NCI-H1417 treated with DMSO at 0.1 percent for 48 hours (cell line): Measurements from ENCODE around the gene PGBD5.

Source experiments
- DNase-seq: peaks from one replicate; lab custom pipeline; 2025; lab: John Stamatoyannopoulos, UW

The PGBD5 gene

DNA sequence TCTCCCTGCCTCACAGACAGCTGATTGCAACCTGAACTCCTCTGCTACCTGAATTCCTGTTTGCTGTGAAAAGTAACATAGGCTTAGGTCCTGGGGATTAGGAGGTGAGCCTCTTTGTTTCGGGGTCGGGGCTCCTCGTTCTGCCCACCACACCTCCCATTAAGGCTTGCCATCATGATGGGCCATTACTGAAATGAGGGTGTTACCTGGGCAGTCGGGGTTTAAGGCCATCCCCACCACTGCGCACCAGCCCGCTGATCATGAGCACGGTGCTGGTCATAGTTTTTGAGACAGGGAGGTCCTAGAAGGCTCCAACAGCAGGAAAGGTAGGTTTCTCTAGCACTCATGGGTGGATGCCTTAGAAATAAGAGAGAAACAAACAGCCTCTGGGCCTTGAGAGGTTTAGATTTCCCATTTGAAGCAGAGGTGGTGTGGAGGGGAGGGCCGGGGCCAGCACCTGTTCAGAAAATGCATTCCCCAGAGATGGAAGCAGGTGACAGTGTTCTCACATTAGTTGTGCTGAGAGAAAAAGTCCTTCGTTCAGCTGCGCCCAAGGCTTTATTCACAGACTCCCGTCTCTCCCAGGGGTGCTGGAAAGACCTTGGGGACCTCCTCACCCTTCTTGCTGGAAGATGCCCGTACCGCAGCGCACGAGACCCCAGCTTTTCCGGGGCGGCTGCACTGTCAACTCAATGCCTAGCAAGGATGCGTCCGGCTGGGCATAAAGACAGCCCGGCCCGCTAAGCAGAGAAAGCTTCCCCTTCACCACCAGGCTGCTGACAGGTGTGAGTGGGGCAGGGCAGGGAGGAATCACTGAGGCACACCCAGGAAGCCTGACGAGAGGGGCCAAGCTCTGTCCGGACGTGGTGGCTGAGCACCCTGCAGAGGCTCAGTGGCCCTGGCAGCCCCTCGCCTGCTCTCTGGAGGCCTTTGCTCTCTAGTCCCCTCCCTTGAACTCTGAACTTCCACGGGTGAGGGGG lies 125.5 kb downstream of the PGBD5 start:
- DNase-seq, result no peak

DNA sequence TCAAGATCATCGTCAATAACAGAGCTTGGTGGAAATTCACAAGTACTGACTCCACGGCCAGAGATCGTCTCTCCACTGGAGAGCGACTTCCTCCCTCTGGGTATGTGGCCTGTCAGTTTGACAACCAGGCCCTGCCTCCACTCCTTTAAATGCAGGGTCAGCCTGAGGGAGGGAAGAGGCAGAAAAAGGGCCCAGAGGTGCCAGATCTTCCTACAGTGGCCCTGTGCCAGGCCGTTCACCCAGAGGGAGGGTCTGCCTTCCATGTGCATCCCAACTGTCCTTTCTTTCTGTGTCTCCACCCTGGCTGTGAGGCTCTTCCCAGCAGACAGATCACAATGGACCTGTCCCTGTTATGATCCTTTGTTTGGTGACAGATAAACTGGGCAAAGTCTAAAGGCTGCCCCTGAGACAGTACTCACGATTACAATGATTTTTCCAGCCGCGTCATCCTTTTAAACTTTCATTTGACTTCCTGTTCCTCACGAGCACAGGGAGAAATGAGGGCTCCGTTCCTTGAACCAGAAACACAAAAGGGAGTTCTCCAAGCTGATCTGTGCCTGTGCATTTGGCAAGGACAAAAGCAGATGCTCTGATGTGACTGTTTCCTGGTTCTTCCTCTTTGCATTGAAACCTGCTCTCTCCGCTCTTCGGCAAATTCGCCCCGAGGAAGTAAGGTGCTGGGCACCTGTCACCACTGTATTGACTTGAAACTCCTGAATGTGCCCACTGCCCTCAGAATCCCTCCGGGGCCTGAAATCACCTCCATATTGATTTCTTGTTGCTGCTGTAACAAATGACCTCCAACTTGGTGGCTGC lies 126.7 kb downstream of the PGBD5 start:
- no peak for DNase-seq

DNA sequence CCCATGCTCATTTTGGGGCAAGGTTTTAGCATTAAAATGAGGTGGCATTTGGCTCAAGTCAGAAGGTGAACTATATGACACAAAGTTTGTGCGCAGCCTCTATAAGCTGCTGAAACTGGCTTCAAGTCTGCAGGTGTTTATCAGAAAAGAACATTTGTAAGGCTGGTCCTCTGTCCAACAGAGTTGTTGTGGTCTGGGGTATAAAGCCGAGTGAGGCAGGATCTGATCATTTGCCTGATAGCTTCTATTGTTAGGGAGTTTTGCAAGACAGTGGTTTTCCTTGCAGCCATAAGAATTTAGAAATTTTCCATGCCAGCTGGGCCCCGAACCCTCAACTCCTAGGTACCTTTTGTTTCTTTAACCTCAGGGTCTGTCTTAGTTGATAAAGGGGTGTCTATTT lies 130.8 kb downstream of the PGBD5 start:
- DNase-seq, result no peak

DNA sequence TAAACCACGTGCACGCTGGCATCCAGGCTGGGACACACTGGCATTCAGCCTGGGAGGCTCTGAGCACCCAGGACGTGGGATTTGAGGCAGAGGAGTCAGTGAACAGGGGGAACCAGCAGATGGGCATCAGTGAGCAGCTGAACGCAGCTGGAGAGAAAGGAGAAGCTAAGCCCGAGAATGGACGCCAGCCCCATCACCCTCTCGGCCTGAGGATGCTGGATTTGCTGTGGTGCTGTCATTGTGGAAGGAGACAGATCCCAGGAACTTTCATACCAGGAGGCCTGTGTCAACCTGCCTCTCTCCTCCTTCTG lies 132.8 kb downstream of the PGBD5 start:
- DNase-seq, result no peak

DNA sequence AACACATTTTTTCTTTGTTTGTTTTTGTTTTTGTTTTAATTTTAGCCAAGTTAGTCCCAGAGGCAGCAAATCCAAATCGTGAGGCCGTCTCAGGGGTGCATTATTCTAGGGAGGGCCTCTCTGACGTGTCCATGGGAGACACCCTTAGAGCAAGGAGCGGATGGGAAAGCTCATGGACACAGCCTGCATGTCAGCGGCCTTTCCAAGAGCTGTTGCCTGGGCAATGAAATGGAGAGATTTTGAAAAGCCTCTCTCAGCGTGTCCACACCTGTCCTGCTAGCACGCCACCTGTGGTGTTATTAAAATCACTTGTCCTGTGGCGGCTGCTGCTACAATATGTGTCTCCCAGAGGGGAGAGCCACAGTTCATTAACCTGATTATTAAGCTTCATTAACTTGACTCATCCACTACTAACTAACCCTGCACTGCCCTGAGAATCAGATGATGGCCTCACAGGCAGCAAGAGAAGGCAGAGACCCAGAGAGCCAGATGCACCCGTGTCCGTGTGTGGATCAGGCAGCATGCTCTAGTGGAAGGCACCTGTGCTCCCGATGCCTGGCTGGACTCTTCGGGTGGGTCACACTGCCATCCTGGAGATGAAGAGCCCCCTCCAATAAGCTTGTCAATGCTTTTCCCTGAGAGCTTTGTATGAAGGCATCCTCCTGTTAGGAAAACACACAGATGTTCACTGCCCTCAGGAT lies 133.3 kb downstream of the PGBD5 start:
- DNase-seq, result peak; percentile 74

DNA sequence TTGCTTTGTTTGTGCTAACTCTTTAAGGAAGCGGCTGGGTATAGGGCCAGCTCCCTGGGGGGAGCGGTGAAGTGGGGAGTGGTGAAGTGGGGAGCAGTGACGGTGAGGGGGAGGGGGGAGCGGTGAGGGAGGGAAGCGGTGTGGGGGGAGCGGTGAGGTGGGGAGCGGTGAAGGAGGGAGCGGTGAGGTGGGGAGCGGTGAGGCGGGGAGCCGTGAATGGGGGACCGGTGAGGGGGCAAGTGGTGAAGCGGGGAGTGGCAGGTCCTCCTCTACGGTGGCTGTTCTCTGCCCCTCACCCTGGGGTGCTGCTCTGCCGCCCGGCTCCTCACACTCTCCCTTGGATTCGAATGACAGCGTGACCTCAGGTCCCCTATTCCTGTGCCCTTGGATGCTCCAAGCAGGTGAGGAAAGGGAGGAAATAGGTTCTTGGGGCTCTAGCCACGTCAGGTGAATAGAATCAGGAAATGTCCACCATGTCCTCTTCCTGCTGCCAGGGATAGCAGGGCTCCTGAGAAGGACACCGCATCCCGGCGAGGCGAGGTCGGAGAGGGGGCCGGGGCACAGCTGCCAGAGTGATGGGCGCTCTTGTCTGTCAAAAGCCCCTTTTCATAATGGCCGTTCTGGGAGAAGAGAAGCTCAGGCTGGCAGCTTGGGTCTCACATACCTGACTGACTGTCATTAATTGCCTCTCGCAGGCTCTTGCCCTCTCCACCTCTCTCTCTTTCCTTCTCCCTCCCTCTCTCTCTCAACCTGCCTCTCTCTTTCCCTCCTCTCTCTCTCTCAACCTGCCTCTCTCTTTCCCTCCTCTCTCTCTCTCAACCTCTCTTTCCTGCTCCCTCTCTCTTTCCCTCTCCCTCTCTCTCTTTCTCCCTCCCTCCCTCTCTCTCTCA lies 134.2 kb downstream of the PGBD5 start:
- DNase-seq, result no peak

DNA sequence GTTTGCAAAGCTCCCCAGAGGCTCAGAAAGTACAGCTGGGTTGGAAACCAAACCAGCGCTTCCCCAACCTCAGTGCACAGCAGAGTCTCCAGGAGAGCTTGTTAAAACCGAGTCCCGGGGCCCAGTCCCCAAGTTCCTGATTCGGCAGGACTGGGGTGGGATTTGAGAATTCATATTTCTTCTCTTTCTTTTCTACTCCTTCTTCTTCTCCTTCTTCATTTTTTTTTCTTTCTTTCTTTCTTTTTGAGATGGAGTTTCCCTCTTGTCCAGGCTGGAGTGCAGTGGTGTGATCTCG lies 136.8 kb downstream of the PGBD5 start:
- DNase-seq, result no peak

DNA sequence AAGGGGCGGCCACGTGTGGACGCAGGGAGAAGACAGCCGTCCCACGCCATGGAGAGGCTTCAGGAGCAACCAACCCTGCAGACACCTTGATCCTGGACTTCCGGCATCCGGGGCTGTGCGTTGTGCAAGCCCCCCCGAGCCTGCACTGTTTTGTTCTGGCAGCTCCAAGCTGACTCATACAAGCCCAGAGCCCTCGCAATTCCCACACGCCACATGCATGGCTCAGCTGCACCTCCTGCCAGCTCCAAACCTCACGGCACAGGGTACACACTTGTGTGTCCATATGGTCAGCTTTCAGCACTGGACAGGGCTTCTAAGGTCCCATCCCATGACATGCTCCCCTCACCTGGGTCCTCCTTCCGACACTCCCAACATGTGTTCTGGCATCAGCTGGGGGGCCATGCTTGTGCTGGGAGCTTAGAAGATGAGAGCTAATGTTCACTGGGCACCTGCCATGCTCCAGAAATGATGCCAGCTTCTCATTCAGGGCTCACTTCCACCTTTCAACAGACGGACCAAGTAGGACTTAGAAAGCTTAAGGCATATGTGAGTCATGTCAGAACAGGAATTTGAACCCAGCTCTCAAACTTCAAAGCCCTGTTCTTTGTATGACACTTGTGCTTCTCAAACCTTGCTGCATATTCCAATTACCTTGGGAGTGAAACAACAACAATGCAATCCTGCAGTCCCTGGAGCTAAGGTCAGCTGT lies 137.3 kb downstream of the PGBD5 start:
- DNase-seq, result no peak

DNA sequence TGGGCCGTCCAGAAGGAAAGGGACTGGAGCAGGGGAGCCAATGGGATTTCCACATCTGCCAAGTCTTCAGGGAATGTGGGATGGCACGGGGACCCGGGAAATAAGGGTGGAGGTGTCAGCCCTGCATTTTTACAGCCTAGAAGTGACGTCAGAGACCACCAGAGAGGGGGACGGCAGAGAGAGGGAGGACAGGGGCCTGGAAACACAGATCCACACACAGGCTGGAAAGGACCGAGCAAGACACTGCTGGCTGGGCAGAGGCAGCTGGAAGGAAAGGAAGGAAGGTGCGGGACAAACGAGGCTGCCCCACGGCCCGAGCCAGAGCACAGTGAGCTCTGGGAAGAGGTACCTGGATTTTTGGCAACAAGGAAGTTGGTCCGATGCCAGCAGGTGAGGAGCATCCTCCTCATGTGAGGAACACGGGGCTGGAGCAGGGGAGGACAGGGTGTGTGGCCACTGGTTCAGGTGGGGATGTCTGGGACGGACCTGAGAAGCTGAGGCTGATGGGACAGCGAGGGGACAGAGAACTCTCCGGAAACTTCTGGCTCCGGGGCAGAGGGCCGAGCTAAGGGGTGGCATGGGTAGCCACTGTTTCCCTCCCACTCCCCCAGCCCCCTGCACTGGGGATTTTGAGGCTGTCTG lies 138.3 kb downstream of the PGBD5 start:
- no peak for DNase-seq

DNA sequence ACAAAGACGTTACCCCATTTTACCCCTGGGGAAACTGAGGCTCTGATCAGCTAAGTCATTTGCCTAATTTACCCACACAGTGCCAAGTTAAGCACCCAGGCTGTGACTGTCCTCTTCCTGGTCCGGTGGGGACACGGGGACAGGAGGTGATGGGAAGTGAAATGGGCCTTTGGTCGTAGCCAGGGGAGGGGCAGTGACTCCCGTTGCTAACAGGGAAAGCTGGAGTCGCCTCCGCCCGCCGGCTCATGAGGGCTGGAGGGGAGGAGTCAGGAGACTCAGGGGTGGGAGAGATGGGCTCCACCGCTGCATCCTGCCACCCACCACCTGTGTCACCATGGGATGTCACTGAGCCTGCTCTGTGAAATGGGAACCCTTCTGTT lies 139.3 kb downstream of the PGBD5 start:
- DNase-seq, result no peak

DNA sequence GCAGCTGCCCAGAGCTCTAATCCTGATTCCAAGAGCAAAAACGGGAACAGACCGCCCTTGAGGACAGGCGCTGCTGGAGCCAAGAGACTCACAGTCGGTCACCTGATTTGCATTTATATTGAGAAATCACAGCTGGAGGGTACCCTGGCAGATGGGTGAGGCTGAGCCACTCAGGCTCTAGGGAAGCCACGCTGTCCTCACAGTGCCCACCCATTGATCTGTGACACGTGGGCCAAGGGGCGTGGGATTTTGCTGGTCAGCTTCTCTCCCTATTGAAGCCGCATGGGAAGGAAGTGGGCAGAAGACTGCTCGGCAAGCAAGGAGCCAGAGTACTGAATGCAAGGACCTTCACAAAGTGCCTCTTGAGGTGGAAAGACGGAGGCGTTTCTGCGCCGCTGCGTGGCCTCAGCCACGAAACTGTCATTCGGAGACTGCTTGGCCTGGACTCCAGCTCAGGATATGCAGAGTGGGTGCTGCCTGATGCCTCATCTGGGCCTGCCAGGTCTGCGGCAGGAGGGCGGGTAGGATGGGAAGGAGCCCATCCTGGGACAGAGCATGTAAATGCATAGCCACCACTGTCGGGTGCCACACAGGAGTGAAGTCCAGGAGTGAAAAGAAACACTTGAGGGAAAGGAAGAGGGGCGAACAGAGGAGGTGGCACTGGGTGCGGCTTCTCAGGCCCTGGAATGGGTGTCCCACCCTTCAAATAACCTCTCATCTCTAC lies 139.8 kb downstream of the PGBD5 start:
- no peak for DNase-seq

DNA sequence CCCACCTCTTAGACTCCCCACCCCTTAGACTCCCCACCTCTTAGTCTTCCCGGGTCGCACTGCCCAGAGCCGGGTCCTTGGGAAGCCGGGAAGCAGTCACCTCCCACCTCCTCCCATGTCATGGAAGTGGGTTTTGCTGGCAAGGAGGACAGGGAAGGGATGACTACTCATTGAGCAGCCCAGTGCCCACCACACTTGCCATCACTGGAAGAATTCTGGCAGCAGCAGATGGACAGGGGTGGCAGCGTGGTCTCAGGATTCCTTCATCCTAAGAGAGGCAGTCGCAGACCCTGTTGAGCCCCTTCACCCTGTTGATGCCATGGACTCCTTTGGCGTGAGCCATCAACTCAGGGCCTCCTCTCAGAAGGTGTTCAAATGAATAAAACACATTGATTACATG lies 140.8 kb downstream of the PGBD5 start:
- no peak for DNase-seq

DNA sequence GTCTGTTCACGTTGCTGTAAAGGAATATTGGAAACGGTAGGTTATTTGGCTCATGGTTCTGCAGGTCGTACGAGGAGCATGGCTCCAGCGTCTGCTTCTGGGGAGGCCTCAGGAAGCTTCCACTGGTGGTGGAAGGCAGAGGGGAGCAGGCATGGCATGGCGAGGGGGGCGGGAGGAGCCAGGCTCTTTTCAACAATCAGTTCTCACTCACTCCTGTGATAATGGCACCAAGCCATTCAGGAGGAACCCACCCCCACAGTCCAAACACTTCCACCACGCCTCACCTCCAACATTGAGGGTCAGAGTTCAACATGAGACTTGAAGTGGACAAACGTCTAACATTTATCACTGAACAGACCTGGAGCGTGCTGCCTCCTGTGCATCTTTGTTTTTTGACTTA lies 141.2 kb downstream of the PGBD5 start:
- DNase-seq, result no peak

DNA sequence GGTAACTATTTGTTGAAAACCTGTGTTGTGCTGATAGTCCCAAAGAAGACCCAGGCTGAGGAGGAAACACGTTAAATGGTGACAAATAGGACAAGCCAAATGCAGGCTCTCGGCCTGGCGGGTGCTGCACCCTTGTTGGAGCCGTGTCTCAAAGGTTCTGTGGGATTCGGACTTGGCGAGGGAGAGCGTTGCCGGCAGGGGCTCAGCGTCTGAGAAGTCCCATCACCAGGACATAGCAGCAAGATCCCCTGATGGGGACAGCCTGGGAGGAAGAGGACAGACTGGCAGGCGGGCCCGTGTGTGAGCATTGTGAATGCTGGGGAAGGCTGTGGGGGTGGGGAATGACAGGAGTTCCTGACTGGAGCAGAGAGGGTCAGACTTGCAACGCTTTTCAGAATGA lies 142.5 kb downstream of the PGBD5 start:
- no peak for DNase-seq

DNA sequence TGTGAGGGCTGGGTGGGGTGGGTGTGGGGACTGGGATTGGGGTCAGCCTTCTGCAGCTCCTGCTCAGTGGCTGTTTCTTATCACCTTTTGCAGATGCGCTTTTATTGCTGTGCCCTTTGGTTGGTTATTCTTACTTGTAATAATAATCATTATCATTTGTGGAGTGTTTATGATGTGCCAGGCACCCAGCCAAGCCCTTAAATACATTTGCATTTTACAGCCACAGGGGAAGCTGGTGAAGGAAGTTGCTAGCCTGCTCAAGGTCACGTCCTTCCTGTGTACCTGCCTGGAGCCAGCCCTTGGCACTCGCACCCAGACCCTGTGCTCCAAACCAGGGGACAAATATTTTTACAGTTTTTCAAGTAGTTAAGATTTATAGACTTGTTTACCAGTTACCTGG lies 144.0 kb downstream of the PGBD5 start:
- no peak for DNase-seq

DNA sequence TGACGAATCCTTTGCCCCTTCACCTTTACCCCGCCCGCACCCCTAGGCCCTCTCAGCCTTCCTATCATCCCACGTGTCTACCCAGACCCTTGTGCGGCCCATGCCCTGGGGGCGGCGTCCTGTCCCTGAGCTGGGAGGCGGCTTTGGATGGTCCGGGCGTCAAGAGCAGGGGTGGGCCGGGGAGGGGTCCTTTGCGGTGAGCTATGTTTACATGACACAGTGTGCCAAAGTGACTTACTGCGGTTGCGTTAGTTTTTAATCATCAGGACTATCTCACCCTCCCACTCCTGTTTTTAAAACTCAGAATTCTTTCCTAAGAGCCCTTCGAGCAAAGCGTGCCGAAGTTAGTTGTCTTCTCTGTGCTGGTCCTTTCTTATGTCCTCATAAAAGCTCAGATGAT lies 144.6 kb downstream of the PGBD5 start:
- no peak for DNase-seq

DNA sequence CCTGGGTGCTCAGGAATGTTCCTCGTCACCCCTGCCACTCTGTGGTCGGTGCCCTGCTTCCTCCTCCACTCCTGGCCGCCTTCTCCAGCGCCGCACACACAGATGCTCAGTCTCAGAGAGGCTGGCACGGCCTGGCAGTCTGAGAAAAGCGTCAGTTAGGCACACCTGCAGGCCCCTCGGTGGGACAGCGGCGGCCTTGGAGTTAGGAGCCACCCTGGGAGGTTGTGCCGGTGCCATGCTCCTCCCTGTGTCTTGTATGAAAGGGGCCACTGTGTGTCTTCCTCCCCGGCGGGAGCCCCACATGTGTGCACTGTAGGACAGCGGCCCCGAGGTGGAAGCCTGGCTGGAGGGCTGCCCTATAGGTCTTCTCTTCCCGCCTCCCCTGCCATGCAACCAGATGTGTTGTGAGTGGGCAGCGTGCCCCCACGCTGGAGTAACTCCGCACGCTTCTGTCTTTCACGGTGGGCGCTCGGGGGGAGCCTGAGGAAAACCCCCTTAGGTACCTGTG lies 145.2 kb downstream of the PGBD5 start:
- DNase-seq, result no peak

DNA sequence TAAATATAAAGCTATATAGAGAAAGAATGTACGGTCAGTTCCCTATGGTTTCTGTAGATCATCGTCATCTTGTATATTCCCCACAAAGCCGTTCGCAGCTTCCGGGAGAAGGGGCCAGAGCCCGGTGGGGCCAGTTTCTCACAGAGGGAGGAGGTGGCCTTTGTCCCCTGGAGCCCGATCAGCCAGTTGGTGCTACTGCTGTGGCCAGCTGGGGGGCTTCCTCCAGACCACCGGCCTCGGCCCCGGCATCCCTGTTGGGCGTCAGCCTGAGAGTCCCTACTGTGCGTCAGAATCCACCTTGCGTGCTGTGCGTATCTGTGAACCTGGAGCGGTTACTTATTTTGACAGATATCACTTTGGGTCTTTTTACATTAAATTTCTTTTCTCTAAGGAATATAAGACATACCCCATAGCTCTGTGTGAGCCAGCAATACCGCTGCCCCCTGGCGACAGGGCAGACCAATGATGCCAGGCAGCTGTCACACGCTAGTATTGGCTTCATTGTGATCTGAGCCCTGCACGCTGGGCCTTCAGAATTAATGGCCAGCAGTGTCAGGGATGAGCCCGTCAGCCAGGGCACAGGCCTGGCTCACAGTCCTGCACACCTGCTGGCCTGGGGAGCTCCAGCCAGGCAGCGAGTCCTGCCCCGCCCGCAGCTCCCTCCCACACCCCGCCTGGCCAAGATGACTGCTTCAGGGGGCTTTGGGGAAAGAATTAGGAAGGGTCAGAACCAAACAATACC lies 145.9 kb downstream of the PGBD5 start:
- no peak for DNase-seq

DNA sequence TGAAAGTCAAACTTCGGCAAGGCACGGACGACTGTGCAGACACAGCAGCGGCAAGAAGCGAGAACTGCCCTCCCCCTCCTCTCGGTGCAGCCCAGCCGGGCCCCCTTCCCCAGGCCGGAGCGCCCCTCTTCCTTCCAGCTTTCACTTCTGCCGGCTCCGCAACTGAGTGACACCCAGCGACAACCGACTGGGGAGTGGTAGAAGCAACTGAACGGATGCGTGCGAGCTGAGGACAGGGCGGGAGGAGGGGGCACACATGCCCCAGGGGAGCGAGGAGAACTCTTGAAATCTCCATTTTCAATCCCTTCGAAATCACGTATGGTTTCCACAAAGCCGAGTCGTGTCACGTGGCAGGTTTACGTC lies 146.6 kb downstream of the PGBD5 start:
- DNase-seq, result no peak
